Measurements from ENCODE around the gene PLXDC1.

GRCh38 chr17:39054111-39054645 is 97.3 kb downstream of the PLXDC1 start:
- TF ChIP-seq CTCF (tag by site-specific recombination; IDR thresholded peaks at IDR 0.05) = no peak
- no peak for TF ChIP-seq MZF1 (tag by site-specific recombination; IDR thresholded peaks at IDR 0.05; ENCODE audit: borderline replicate concordance)
- TF ChIP-seq, protein P1, sequence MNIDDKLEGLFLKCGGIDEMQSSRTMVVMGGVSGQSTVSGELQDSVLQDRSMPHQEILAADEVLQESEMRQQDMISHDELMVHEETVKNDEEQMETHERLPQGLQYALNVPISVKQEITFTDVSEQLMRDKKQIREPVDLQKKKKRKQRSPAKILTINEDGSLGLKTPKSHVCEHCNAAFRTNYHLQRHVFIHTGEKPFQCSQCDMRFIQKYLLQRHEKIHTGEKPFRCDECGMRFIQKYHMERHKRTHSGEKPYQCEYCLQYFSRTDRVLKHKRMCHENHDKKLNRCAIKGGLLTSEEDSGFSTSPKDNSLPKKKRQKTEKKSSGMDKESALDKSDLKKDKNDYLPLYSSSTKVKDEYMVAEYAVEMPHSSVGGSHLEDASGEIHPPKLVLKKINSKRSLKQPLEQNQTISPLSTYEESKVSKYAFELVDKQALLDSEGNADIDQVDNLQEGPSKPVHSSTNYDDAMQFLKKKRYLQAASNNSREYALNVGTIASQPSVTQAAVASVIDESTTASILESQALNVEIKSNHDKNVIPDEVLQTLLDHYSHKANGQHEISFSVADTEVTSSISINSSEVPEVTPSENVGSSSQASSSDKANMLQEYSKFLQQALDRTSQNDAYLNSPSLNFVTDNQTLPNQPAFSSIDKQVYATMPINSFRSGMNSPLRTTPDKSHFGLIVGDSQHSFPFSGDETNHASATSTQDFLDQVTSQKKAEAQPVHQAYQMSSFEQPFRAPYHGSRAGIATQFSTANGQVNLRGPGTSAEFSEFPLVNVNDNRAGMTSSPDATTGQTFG (tag by site-specific recombination; IDR thresholded peaks at IDR 0.05; ENCODE audit: borderline replicate concordance) = no peak
- no peak for TF ChIP-seq ZNF707 (tag by site-specific recombination; IDR thresholded peaks at IDR 0.05)
- TF ChIP-seq, protein P2, sequence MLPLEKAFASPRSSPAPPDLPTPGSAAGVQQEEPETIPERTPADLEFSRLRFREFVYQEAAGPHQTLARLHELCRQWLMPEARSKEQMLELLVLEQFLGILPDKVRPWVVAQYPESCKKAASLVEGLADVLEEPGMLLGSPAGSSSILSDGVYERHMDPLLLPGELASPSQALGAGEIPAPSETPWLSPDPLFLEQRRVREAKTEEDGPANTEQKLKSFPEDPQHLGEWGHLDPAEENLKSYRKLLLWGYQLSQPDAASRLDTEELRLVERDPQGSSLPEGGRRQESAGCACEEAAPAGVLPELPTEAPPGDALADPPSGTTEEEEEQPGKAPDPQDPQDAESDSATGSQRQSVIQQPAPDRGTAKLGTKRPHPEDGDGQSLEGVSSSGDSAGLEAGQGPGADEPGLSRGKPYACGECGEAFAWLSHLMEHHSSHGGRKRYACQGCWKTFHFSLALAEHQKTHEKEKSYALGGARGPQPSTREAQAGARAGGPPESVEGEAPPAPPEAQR (tag by site-specific recombination; IDR thresholded peaks at IDR 0.05) = no peak
- TF ChIP-seq ZNF514 (tag by site-specific recombination; IDR thresholded peaks at IDR 0.05) = no peak
- no peak for TF ChIP-seq ZNF548 (tag by site-specific recombination; IDR thresholded peaks at IDR 0.05)
- no peak for TF ChIP-seq ZNF621 (tag by site-specific recombination; IDR thresholded peaks at IDR 0.05)
- no peak for TF ChIP-seq YY1 (tag by site-specific recombination; IDR thresholded peaks at IDR 0.05)
- no peak for TF ChIP-seq ZNF580 (tag by site-specific recombination; IDR thresholded peaks at IDR 0.05)
- TF ChIP-seq TRIM28 (IDR thresholded peaks at IDR 0.05; ENCODE audit: borderline replicate concordance, low read length) = no peak
- TF ChIP-seq ZFP41 (tag by site-specific recombination; IDR thresholded peaks at IDR 0.05; ENCODE audit: borderline replicate concordance) = no peak
